ENCODE results near the gene PGBD2. TPM values are rescaled to one million over a fixed set of nuclear protein-coding genes. Genes with fewer than 3 reads are reported as not detected.

Gene PGBD2
- total and polyA plus RNA-seq, 8 donors, result 2.2 to 7.5 (median 4.2) TPM

- 85 to 88% methylated on average over 3 of the region's 3 CpGs for WGBS, 2 donors
- DNase-seq, result no peak
- H3K36me3 ChIP-seq, result no peaks in the 10 kb centered on the region
- H3K9me3 ChIP-seq, result no peaks in the 10 kb centered on the region
- intact Hi-C loops (cut with DNase I), result no loop called here
- no peak overlapping the region for H3K27ac ChIP-seq
- no peak for ATAC-seq
- no peak for TF ChIP-seq CTCF (IDR thresholded peaks at IDR 0.05)
- H3K4me1 ChIP-seq, result peaks cover 6 to 10% (median 8%) of the 10 kb centered on the region in 3 donors
- H3K27me3 ChIP-seq, result peaks cover 0 to 6% (median 3%) of the 10 kb centered on the region in 4 donors
- H3K4me3 ChIP-seq, result no peak overlapping the region
- FAIRE-seq, result no peak
These were observed 1.4 kb upstream of the PGBD2 start for GRCh38 chr1:248904437-248905216.

GRCh38 chr1:248905662-248906008 lies 400 bp upstream of the PGBD2 start:
- WGBS, 2 donors, result 20% methylated on average over 4 of the region's 4 CpGs

GRCh38 chr1:248906753-248907661 lies 972 bp downstream of the PGBD2 start:
- FAIRE-seq (no peak), ATAC-seq (peak; percentile 13 to 28 (median 22)), DNase-seq (peak in 3 of 6 donors; percentile 18 to 28 (median 23))
- Histone ChIP-seq H3K27ac (peak overlapping the region; percentile 84 to 96 (median 96)), H3K36me3 (no peaks in the 10 kb centered on the region), H3K4me1 (peaks cover 6 to 10% (median 8%) of the 10 kb centered on the region in 3 donors), H3K4me3 (peak overlapping the region in 3 of 4 donors; percentile 27 to 74 (median 73)), H3K27me3 (no peaks in the 10 kb centered on the region), H3K9me3 (no peaks in the 10 kb centered on the region)
- intact Hi-C loops (cut with DNase I), result no loop called here
- 7 to 9% methylated on average over 18 of the region's 18 CpGs for WGBS, 2 donors
- TF ChIP-seq CTCF (IDR thresholded peaks at IDR 0.05), result no peak

More at GRCh38 chr1:248905662-248906008, 400 bp upstream of the PGBD2 start:
- intact Hi-C loops (cut with DNase I), result no loop called here
- Histone ChIP-seq H3K9me3 (no peaks in the 10 kb centered on the region), H3K27ac (peak overlapping the region; percentile 88 to 96 (median 93)), H3K4me1 (peaks cover 6 to 10% (median 8%) of the 10 kb centered on the region in 3 donors), H3K27me3 (peaks cover 0 to 6% (median 3%) of the 10 kb centered on the region in 4 donors), H3K4me3 (peak overlapping the region; percentile 47 to 74 (median 70)), H3K36me3 (no peaks in the 10 kb centered on the region)
- ATAC-seq (no peak), FAIRE-seq (no peak), DNase-seq (no peak)
- no peak for TF ChIP-seq CTCF (IDR thresholded peaks at IDR 0.05)

- Histone ChIP-seq H3K4me1 (peaks cover 3 to 10% (median 6%) of the 10 kb centered on the region in 3 donors), H3K9me3 (no peaks in the 10 kb centered on the region), H3K36me3 (peaks cover 0 to 14% (median 12%) of the 10 kb centered on the region in 3 donors), H3K27ac (no peak overlapping the region), H3K4me3 (no peak overlapping the region), H3K27me3 (no peaks in the 10 kb centered on the region)
- WGBS, 2 donors, result 93% methylated on average over 6 of the region's 6 CpGs
- DNase-seq (no peak), ATAC-seq (no peak), FAIRE-seq (no peak)
- intact Hi-C loops (cut with DNase I), result no loop called here
- no peak for TF ChIP-seq CTCF (IDR thresholded peaks at IDR 0.05)
These were observed 4.7 kb downstream of the PGBD2 start for GRCh38 chr1:248910761-248911160.

All from pancreas (tissue), 10 donors.